ENCODE results near the gene MAPK9. TPM values are rescaled to one million over a fixed set of nuclear protein-coding genes. Genes with fewer than 3 reads are reported as not detected.
"Not testable (repeated sequence)": the region's sequence is repeated elsewhere in the genome, so short reads cannot be mapped to it uniquely, and the experiment has no call there.

Gene MAPK9
- total RNA-seq, 4 donors from 2014 or later = 14.5 to 27.3 (median 20.5) TPM

GRCh38 chr5:180303226-180304015 lies 11.5 kb upstream of the MAPK9 start:
- TF ChIP-seq POLR2A (IDR thresholded peaks at IDR 0.05) = no peak
- no peak for TF ChIP-seq CTCF (IDR thresholded peaks at IDR 0.05)

GRCh38 chr5:180302256-180302655 lies 10.4 kb upstream of the MAPK9 start:
- no peaks in the 10 kb centered on the region for H3K27me3 ChIP-seq
- TF ChIP-seq CTCF (IDR thresholded peaks at IDR 0.05) (no peak), POLR2A (IDR thresholded peaks at IDR 0.05) (no peak)
- 90 to 93% methylated on average over 10 of the region's 10 CpGs for WGBS, 2 donors
- no peaks in the 10 kb centered on the region for H3K4me1 ChIP-seq
- H3K4me3 ChIP-seq = no peak overlapping the region
- H3K9me3 ChIP-seq = no peaks in the 10 kb centered on the region
- H3K27ac ChIP-seq = no peak overlapping the region
- intact Hi-C loops (cut with DNase I) = no loop called here
- H3K36me3 ChIP-seq = no peaks in the 10 kb centered on the region
- DNase-seq = no peak

More at GRCh38 chr5:180303226-180304015, 11.5 kb upstream of the MAPK9 start:
- Histone ChIP-seq H3K27ac (no peak overlapping the region), H3K9me3 (no peaks in the 10 kb centered on the region), H3K4me1 (no peaks in the 10 kb centered on the region), H3K4me3 (no peak overlapping the region), H3K27me3 (no peaks in the 10 kb centered on the region), H3K36me3 (no peaks in the 10 kb centered on the region)
- intact Hi-C loops (cut with DNase I) = no loop called here
- no peak for DNase-seq
- WGBS, 2 donors = 87 to 90% methylated on average over 14 to 16 of the region's 17 CpGs

- DNase-seq = no peak
- intact Hi-C loops (cut with DNase I) = no loop called here
- Histone ChIP-seq H3K27ac (no peak overlapping the region), H3K4me3 (no peak overlapping the region), H3K4me1 (no peaks in the 10 kb centered on the region), H3K9me3 (no peaks in the 10 kb centered on the region), H3K36me3 (no peaks in the 10 kb centered on the region), H3K27me3 (no peaks in the 10 kb centered on the region)
- TF ChIP-seq POLR2A (IDR thresholded peaks at IDR 0.05) = no peak
- TF ChIP-seq CTCF (IDR thresholded peaks at IDR 0.05) = no peak
- 63 to 66% methylated on average over 4 of the region's 4 CpGs for WGBS, 2 donors
Observed at GRCh38 chr5:180301253-180301652, 9.4 kb upstream of the MAPK9 start.

- Histone ChIP-seq H3K4me1 (peaks cover 0 to 2% (median 0%) of the 10 kb centered on the region in 3 donors), H3K9me3 (no peaks in the 10 kb centered on the region), H3K27ac (no peak overlapping the region), H3K36me3 (no peaks in the 10 kb centered on the region), H3K27me3 (no peaks in the 10 kb centered on the region), H3K4me3 (no peak overlapping the region)
- intact Hi-C loops (cut with DNase I) = loop anchor here (10.0 kb wide), 1 partner anchor 165 kb away; no protein-coding TSS in a partner anchor
- whole genome bisulfite sequencing, 2 donors = 69 to 73% methylated on average over 2 of the region's 3 CpGs
- no peak for DNase-seq
- no peak for TF ChIP-seq POLR2A (IDR thresholded peaks at IDR 0.05)
- no peak for TF ChIP-seq CTCF (IDR thresholded peaks at IDR 0.05)
Observed at GRCh38 chr5:180299526-180299925, 7.6 kb upstream of the MAPK9 start.

GRCh38 chr5:180299014-180299413 lies 7.1 kb upstream of the MAPK9 start:
- intact Hi-C loops (cut with DNase I) = loop anchor here (10.0 kb wide), 1 partner anchor 166 kb away; no protein-coding TSS in a partner anchor
- H3K4me3 ChIP-seq, H3K27me3 ChIP-seq, H3K4me1 ChIP-seq, H3K27ac ChIP-seq, H3K36me3 ChIP-seq, H3K9me3 ChIP-seq, DNase-seq: not testable (repeated sequence)
- 85% methylated on average over 5 of the region's 14 CpGs; no CpG with 5 or more reads in 1 of the 2 donors for WGBS, 2 donors
